Peyer's patch (tissue), 4 donors: ENCODE measurements around the gene MBLAC1. TPM values are rescaled to one million over a fixed set of nuclear protein-coding genes. Genes with fewer than 3 reads are reported as not detected.

Source experiments
- DNase-seq, 3 donors: peaks; one replicate each; pipeline ENCODE4 v3.0.0-alpha.2; 2017 to 2019
- H3K27ac ChIP-seq, 4 donors: fragments of 200-600 bp; sonication (generic); one replicate each; pipeline ENCODE4 v1.5.1; 2016 to 2019
- H3K27me3 ChIP-seq, 2 donors: fragments of 200-600 bp; sonication (generic); one replicate each; pipeline ENCODE4 v1.5.1; 2019
- H3K36me3 ChIP-seq, 3 donors: fragments of 200-600 bp; sonication (generic); one replicate each; pipeline ENCODE4 v1.5.1; 2016 to 2019
- H3K4me1 ChIP-seq, 4 donors: fragments of 200-600 bp; sonication (generic); one replicate each; pipeline ENCODE4 v1.5.1; 2016 to 2019
- H3K4me3 ChIP-seq, 4 donors: fragments of 200-600 bp; sonication (generic); 1 replicate in 3 of 4; 2 replicates in 1 of 4; pipeline ENCODE4 v1.5.1; 2016 to 2019; ENCODE audit warnings: mild to moderate bottlenecking in 1 of 4
- H3K9me3 ChIP-seq, 4 donors: fragments of 200-600 bp; sonication (generic); one replicate each; pipeline ENCODE4 v1.5.1; 2016 to 2019; ENCODE audit warnings: mild to moderate bottlenecking in 1 of 4
- CTCF ChIP-seq, 6 experiments: fragments of 450-650 bp in 4 of 6; fragments of 200-600 bp in 2 of 6; sonication (generic) in 1 of 6; IDR thresholded peaks; one replicate each; pipeline ENCODE4 v1.5.1; 2017 to 2019; ENCODE audit warnings: antibody characterized with exemption in 6 of 6, mild to moderate bottlenecking in 3 of 6, moderate library complexity in 1 of 6
- POLR2A ChIP-seq, 2 donors: fragments of 450-650 bp; IDR thresholded peaks; one replicate each; pipeline ENCODE4 v1.5.1; 2017; ENCODE audit warnings: antibody characterized with exemption in 2 of 2, mild to moderate bottlenecking in 2 of 2, moderate library complexity in 2 of 2
- total RNA-seq, 4 donors: library from RNA; depleted of rRNA; stranded (reverse); fragments of >200 nt; gene quantifications; one replicate each; pipeline ENCODE4 v1.1.0, GENCODE V29; 2016

The MBLAC1 gene
- total RNA-seq, result 10 to 100 TPM in 1 of 4 donors, 1 to 10 TPM in 3; 3.2 to 10.5 (median 3.9) TPM

- Histone ChIP-seq H3K4me1 (peaks cover 0 to 53% (median 11%) of the 10 kb centered on the region in 4 donors), H3K27me3 (no peaks in the 10 kb centered on the region), H3K9me3 (no peaks in the 10 kb centered on the region), H3K4me3 (peak within 1 kb of the TSS; percentile 65 to 97 (median 92)), H3K36me3 (no peaks in the 10 kb centered on the region), H3K27ac (peak within 1 kb of the TSS; percentile 97 to 99 (median 98))
- TF ChIP-seq POLR2A (IDR thresholded peaks at IDR 0.05), result peak; percentile 79 to 85
- TF ChIP-seq CTCF (IDR thresholded peaks at IDR 0.05), result no peak
- peak; percentile 92 to 96 (median 93) for DNase-seq
These were observed at the start of gene MBLAC1 for GRCh38 chr7:100126931-100127865. MBLAC1 (plus strand) TSS chr7:100126967; CDS start chr7:100127396, 429 bp downstream.

GRCh38 chr7:100077205-100077604, 49.6 kb upstream of the MBLAC1 start:
- Histone ChIP-seq H3K27ac (peak overlapping the region in 3 of 4 donors; percentile 26 to 90 (median 47)), H3K36me3 (peaks cover 0 to 58% (median 8%) of the 10 kb centered on the region in 3 donors), H3K27me3 (no peaks in the 10 kb centered on the region), H3K4me3 (no peak overlapping the region), H3K9me3 (peaks cover 0 to 9% (median under 1%) of the 10 kb centered on the region in 4 donors), H3K4me1 (peaks cover 0 to 44% (median 7%) of the 10 kb centered on the region in 4 donors)
- TF ChIP-seq POLR2A (IDR thresholded peaks at IDR 0.05) (no peak), CTCF (IDR thresholded peaks at IDR 0.05) (no peak)
- DNase-seq, result peak in 1 of 3 donors; percentile 71

- H3K27me3 ChIP-seq, result no peaks in the 10 kb centered on the region
- peaks cover 0 to 48% (median 12%) of the 10 kb centered on the region in 4 donors for H3K4me1 ChIP-seq
- peak overlapping the region in 2 of 4 donors; percentile 86 to 90 for H3K4me3 ChIP-seq
- TF ChIP-seq POLR2A (IDR thresholded peaks at IDR 0.05) (peak; percentile 69 to 91), CTCF (IDR thresholded peaks at IDR 0.05) (no peak)
- H3K27ac ChIP-seq, result peak overlapping the region in 3 of 4 donors; percentile 90 to 94 (median 91)
- peaks cover 0 to 40% (median 2%) of the 10 kb centered on the region in 3 donors for H3K36me3 ChIP-seq
- DNase-seq, result peak in 2 of 3 donors; percentile 73 to 86
- H3K9me3 ChIP-seq, result no peaks in the 10 kb centered on the region
These were observed 47.7 kb upstream of the MBLAC1 start for GRCh38 chr7:100079024-100079560.

- peak overlapping the region; percentile 76 to 96 (median 88) for H3K4me3 ChIP-seq
- H3K9me3 ChIP-seq, result no peaks in the 10 kb centered on the region
- H3K36me3 ChIP-seq, result peaks cover 0 to 20% (median 0%) of the 10 kb centered on the region in 3 donors
- H3K4me1 ChIP-seq, result peaks cover 0 to 48% (median 12%) of the 10 kb centered on the region in 4 donors
- no peak for TF ChIP-seq CTCF (IDR thresholded peaks at IDR 0.05)
- DNase-seq, result no peak
- peak overlapping the region; percentile 82 to 94 (median 90) for H3K27ac ChIP-seq
- no peaks in the 10 kb centered on the region for H3K27me3 ChIP-seq
These were observed 45.7 kb upstream of the MBLAC1 start for GRCh38 chr7:100080907-100081534.

GRCh38 chr7:100081535-100082102, 45.1 kb upstream of the MBLAC1 start, which contains the start of gene ZNF3:
ZNF3 (minus strand) TSS chr7:100081723; CDS start chr7:100077357, 4,366 bp downstream.
- Histone ChIP-seq H3K27me3 (no peaks in the 10 kb centered on the region), H3K4me1 (peaks cover 0 to 42% (median 12%) of the 10 kb centered on the region in 4 donors), H3K9me3 (no peaks in the 10 kb centered on the region), H3K36me3 (peaks cover 0 to 14% (median 0%) of the 10 kb centered on the region in 3 donors), H3K4me3 (peak within 1 kb of the TSS; percentile 76 to 96 (median 88)), H3K27ac (peak within 1 kb of the TSS; percentile 82 to 94 (median 90))
- TF ChIP-seq POLR2A (IDR thresholded peaks at IDR 0.05), result peak; percentile 80 to 87
- TF ChIP-seq CTCF (IDR thresholded peaks at IDR 0.05), result peak; percentile 94 to 97 (median 96)
- DNase-seq, result peak; percentile 97 to 99 (median 98)
